ENCODE data around the gene TNF.

DNA sequence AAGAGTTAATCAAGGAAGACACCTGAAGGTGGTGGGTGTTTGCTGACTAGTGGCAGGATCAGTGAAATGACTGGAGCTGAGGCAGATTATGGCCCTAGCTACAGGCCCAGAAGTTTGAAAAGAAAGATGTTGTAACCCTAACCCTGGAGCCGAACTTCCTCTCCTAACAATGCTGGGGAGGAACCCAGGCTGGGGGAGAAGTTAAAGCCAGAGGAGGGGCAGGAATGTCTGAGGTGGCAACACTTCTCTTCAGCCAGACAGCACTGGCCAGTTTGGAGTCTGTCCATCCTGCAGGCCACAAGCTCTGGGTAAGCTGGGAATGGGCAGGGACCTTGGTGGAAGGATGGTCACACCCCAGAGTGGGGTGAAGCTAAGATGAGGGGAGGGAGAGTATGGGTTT is 10.6 kb downstream of the TNF start, which contains the start of gene LST1:
- TF ChIP-seq, protein P1, sequence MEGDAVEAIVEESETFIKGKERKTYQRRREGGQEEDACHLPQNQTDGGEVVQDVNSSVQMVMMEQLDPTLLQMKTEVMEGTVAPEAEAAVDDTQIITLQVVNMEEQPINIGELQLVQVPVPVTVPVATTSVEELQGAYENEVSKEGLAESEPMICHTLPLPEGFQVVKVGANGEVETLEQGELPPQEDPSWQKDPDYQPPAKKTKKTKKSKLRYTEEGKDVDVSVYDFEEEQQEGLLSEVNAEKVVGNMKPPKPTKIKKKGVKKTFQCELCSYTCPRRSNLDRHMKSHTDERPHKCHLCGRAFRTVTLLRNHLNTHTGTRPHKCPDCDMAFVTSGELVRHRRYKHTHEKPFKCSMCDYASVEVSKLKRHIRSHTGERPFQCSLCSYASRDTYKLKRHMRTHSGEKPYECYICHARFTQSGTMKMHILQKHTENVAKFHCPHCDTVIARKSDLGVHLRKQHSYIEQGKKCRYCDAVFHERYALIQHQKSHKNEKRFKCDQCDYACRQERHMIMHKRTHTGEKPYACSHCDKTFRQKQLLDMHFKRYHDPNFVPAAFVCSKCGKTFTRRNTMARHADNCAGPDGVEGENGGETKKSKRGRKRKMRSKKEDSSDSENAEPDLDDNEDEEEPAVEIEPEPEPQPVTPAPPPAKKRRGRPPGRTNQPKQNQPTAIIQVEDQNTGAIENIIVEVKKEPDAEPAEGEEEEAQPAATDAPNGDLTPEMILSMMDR (IDR thresholded peaks at IDR 0.05; ENCODE audit: insufficient read depth, low read depth, low read length) = no peak
- no peak for TF ChIP-seq EZH2 (IDR thresholded peaks at IDR 0.05; ENCODE audit: insufficient read depth, low read length)

Measured in astrocyte (in vitro differentiated cells and primary cell).